Activated T-cell treated with anti-CD3 and anti-CD28 coated beads, Interleukin-2, amount 50 U/mL, for 24 hours (primary cell): ENCODE measurements around the gene PARP3.
"Not testable (repeated sequence)": the region's sequence is repeated elsewhere in the genome, so short reads cannot be mapped to it uniquely, and the experiment has no call there.

ENCODE experiments used
- DNase-seq: peaks from one replicate; pipeline ENCODE4 v3.0.0-alpha.2; 2020
- H3K27ac Mint-ChIP-seq: 2 replicates; pipeline ENCODE4 v1.8.0; 2020; ENCODE audit warnings: mild to moderate bottlenecking, mixed read lengths
- H3K27me3 Mint-ChIP-seq: 2 replicates; pipeline ENCODE4 v1.8.0; 2020; ENCODE audit warnings: mixed read lengths
- H3K36me3 Mint-ChIP-seq: 2 replicates; pipeline ENCODE4 v1.8.0; 2020; ENCODE audit warnings: low read depth, mixed read lengths
- H3K4me1 Mint-ChIP-seq: 2 replicates; pipeline ENCODE4 v1.8.0; 2020; ENCODE audit warnings: low read depth, mixed read lengths
- H3K4me3 Mint-ChIP-seq: 2 replicates; pipeline ENCODE4 v1.8.0; 2020; ENCODE audit warnings: mild to moderate bottlenecking, moderate library complexity, mixed read lengths
- H3K9me3 Mint-ChIP-seq: 2 replicates; pipeline ENCODE4 v1.8.0; 2020; ENCODE audit warnings: mixed read lengths

Gene PARP3

GRCh38 chr3:51928981-51929380, 13.2 kb upstream of the PARP3 start:
- not testable (repeated sequence) for H3K4me1 Mint-ChIP-seq, H3K4me3 Mint-ChIP-seq, H3K27ac Mint-ChIP-seq, DNase-seq, H3K9me3 Mint-ChIP-seq, H3K27me3 Mint-ChIP-seq
- peaks cover 37% of the 10 kb centered on the region for H3K36me3 Mint-ChIP-seq

DNA sequence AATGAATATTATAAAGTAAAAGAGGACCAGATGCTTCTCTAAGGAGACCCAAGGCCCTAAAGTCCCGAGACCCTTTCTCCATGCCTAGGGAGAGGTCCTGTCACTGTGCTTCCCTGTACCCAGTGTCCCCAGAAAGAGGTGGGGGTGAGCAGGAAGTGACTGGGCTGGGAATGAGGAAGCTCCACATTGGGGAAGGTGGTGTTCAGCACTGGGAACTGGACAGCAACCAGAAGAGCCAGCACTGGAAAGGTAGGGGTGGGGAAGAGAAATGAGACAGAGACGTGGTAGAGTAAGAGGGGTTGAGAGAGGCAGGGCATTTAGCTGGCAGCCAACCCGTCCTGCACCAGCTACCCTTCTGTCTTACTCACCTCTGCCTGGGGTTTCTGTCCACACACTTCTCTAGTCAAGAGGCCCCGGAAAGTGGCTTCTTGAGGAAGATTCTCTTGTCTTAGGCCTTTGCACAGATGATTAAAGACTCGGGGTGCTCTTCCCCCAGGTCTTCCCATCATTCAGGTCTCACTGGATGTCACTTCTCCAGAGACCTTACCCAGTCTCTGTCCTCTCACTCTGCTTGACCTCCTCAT, 12.7 kb upstream of the PARP3 start:
- H3K36me3 Mint-ChIP-seq: peaks cover 43% of the 10 kb centered on the region
- H3K27me3 Mint-ChIP-seq: no peaks in the 10 kb centered on the region
- H3K4me1 Mint-ChIP-seq: no peaks in the 10 kb centered on the region
- H3K4me3 Mint-ChIP-seq: no peak overlapping the region
- no peak for DNase-seq
- H3K27ac Mint-ChIP-seq: no peak overlapping the region
- no peaks in the 10 kb centered on the region for H3K9me3 Mint-ChIP-seq

DNA sequence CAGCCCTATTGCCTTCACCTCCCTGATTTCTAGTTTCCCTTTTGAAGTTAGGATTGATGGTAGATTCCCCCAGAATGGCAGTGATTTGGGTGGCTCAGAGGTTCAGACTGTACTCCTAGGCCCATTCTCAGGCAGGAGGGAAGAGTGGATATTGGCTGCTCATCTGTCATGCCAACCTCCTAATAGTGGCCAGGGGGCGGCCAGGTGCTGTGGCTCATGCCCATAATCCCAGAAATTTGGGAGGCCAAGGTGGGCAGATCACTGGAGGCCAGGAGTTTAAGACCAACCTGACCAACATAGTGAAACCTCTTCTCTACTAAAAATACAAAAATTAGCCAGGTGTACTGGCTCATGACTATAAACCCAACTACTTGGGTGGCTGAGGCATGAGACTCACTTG, 11.7 kb upstream of the PARP3 start:
- H3K4me1 Mint-ChIP-seq: no peaks in the 10 kb centered on the region
- peaks cover 52% of the 10 kb centered on the region for H3K36me3 Mint-ChIP-seq
- H3K27ac Mint-ChIP-seq: no peak overlapping the region
- H3K27me3 Mint-ChIP-seq: no peaks in the 10 kb centered on the region
- H3K9me3 Mint-ChIP-seq: no peaks in the 10 kb centered on the region
- no peak for DNase-seq
- H3K4me3 Mint-ChIP-seq: no peak overlapping the region

GRCh38 chr3:51931756-51932155, 10.4 kb upstream of the PARP3 start:
- Mint-ChIP-seq H3K9me3 (no peaks in the 10 kb centered on the region), H3K36me3 (peaks cover 65% of the 10 kb centered on the region), H3K27me3 (no peaks in the 10 kb centered on the region), H3K27ac (no peak overlapping the region), H3K4me1 (no peaks in the 10 kb centered on the region), H3K4me3 (no peak overlapping the region)
- DNase-seq: no peak

DNA sequence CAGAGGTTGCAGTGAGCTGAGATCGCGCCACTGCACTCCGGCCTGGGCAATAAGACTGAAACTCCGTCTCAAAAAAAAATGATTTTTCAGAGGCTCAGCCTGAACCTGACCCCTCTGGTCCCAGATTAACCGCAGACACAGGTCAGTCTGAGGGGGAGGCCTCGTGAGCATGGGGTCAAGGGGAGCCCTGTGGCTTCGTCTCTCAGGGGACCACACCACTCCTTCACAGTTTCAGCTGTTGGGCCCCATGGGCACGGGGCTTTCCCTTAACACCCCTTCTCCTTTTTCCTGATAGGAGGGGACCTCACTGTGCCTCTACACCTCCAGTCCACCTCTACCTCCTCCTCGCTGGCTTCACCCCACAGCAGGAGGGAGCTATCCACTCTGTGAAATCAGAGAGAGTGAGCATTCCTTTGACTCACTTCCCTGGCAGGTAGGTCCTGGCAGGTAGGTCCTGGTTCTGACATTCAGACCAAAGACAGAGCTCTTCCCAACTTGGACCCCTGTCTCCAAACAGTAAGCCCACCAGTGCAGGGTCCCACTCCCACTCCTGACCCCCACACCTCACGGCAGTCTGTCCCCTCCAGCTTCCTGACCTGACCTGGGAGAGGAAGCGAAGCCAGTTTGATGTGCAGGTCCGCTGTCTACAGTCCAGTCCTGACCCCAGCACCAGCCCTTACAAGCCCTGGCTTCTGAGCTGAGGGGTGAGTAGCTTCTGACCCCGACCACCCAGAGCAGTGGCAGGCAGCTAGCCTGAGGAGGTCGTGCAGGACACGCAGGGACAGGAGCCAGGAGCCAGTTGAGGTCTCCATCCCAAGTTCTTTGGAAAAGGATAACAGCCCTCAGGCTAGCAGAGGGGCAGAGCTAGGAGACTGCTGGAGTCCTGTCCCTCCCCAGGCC, 9.4 kb upstream of the PARP3 start:
- Mint-ChIP-seq H3K4me3 (no peak overlapping the region), H3K36me3 (peaks cover 75% of the 10 kb centered on the region), H3K9me3 (no peaks in the 10 kb centered on the region), H3K27ac (no peak overlapping the region), H3K4me1 (peaks cover 2% of the 10 kb centered on the region), H3K27me3 (no peaks in the 10 kb centered on the region)
- DNase-seq: no peak

DNA sequence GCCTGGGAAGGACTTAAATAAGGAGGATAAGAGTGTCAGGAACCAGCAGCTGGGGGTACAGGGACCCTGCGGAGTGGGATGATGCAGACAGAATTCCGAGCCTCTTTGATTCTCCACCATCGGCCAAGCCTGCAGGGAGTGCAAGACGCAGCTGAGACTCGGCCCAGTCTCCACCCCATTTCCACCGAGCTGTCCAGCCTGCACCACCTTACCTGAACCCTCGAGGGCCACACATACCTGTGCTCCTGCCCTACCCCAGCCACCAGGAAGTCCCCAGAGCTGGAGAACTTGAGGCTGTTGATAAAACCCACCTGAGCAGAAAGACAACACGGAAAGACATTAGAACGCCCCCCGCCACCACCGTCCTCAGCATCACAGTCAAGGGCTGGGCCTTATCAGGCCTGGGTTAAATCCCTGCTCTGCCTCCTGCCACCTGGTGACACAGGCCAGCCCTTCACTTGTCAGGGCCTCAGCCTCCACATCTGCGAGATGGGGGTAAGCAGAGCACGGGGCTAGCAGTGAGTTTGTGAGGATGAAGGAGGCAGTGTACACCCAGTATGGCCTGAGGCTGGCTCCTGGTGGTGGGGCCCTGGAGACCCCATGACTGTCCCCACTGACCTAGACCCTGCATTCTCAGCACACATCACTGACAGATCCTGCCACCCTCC, 8.6 kb upstream of the PARP3 start:
- no peak for DNase-seq
- H3K4me3 Mint-ChIP-seq: no peak overlapping the region
- peaks cover 9% of the 10 kb centered on the region for H3K4me1 Mint-ChIP-seq
- H3K27me3 Mint-ChIP-seq: no peaks in the 10 kb centered on the region
- no peaks in the 10 kb centered on the region for H3K9me3 Mint-ChIP-seq
- peaks cover 84% of the 10 kb centered on the region for H3K36me3 Mint-ChIP-seq
- H3K27ac Mint-ChIP-seq: peak overlapping the region; percentile 15

GRCh38 chr3:51934139-51934850, 7.9 kb upstream of the PARP3 start:
- peaks cover 14% of the 10 kb centered on the region for H3K4me1 Mint-ChIP-seq
- H3K9me3 Mint-ChIP-seq: no peaks in the 10 kb centered on the region
- no peak overlapping the region for H3K27ac Mint-ChIP-seq
- peaks cover 90% of the 10 kb centered on the region for H3K36me3 Mint-ChIP-seq
- H3K4me3 Mint-ChIP-seq: no peak overlapping the region
- no peak for DNase-seq
- H3K27me3 Mint-ChIP-seq: no peaks in the 10 kb centered on the region

DNA sequence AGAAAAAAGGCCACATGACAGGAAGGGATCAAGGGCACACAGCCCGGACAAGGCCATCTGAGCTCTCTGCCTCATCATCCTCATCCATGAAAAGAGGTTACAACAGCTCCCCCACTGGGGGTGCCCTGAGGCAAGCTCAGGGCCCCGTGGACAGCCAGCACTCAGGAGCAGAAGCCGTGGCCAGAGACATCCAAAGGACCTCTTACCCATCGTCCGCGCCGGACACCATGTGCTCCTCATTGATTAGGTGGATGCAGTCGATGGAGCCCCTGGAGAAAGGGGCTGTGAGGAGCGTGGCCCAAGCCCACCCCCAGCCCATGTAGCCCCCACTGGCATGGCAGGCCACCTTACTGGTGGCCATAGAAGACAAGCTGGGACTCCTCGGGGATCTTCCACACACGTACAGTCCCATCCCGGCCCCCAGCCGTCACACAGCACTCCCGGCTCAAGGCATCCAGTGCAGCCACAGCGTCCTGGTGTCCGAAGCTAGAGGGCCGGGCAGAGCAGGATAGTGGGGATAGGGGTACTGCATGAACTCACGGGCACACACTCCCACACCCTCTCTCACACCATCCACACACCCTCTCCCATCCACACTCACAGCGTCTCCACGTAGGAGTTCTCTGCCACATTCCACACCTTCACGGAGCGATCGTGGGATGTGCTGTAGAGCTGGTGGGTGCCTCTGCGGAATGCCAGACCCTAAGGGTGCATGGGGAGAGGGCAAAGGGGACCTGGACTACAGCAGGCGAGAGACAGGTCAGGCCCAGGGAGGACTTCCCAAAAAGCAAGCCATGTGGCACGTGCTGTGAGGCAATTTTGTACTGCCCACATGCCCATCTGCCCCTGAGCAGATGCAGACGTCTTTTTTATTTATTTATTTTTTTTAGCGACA, 6.9 kb upstream of the PARP3 start:
- H3K27me3 Mint-ChIP-seq: no peaks in the 10 kb centered on the region
- peaks cover 22% of the 10 kb centered on the region for H3K4me1 Mint-ChIP-seq
- no peak for DNase-seq
- peaks cover 100% of the 10 kb centered on the region for H3K36me3 Mint-ChIP-seq
- H3K4me3 Mint-ChIP-seq: no peak overlapping the region
- H3K27ac Mint-ChIP-seq: no peak overlapping the region
- H3K9me3 Mint-ChIP-seq: no peaks in the 10 kb centered on the region

- H3K9me3 Mint-ChIP-seq: no peaks in the 10 kb centered on the region
- H3K27me3 Mint-ChIP-seq: no peaks in the 10 kb centered on the region
- peaks cover 29% of the 10 kb centered on the region for H3K4me1 Mint-ChIP-seq
- no peak overlapping the region for H3K4me3 Mint-ChIP-seq
- DNase-seq: no peak
- peaks cover 100% of the 10 kb centered on the region for H3K36me3 Mint-ChIP-seq
- H3K27ac Mint-ChIP-seq: peak overlapping the region; percentile 28
Observed at GRCh38 chr3:51935886-51936755, 6.0 kb upstream of the PARP3 start.

GRCh38 chr3:51937014-51937413, 5.1 kb upstream of the PARP3 start:
- no peak for DNase-seq
- H3K9me3 Mint-ChIP-seq: no peaks in the 10 kb centered on the region
- peaks cover 29% of the 10 kb centered on the region for H3K4me1 Mint-ChIP-seq
- H3K27ac Mint-ChIP-seq: peak overlapping the region; percentile 51
- H3K27me3 Mint-ChIP-seq: no peaks in the 10 kb centered on the region
- peaks cover 95% of the 10 kb centered on the region for H3K36me3 Mint-ChIP-seq
- H3K4me3 Mint-ChIP-seq: no peak overlapping the region

DNA sequence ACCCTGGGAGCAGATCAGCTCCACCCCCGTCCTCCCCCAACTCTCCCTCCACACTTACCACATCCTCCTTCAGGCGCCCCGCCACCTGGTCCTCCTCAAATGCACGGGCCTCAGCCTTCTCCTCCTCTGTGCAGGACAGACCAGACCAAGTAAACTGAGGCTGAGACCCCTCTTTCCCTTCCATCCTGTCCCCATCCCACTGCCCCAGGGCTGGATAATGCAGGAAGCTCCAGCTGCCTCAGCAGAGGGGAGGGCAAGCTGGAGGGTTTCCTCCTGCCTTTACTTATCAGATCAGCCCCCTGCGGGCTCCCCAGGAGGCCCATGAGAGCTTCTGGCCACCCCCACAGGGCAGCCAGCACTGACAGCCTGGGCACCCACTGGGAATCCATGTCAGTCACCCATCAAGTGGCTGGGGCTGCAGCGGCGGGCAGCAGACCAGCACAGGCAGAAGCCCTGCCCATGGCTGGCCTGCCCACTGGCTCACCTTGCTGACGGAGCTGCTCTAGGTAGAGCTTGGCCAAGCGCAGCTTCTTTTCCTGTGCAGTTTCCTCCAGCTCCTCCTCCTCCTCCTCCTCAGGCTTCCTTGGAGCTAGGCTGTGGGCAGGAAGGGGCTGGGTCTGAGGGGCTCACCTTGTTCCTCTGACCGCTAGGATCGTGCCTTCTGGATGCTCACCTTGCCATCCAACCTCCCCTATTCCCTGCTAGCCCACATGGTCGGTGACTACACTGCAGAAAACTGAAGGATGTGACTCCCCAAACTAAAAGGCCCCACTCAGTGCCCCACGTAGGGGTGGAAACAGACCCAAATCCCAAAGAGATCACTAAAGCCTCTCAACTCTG, 4.3 kb upstream of the PARP3 start:
- Mint-ChIP-seq H3K27ac (peak overlapping the region; percentile 51), H3K4me3 (no peak overlapping the region), H3K9me3 (no peaks in the 10 kb centered on the region), H3K27me3 (no peaks in the 10 kb centered on the region), H3K4me1 (peaks cover 36% of the 10 kb centered on the region), H3K36me3 (peaks cover 89% of the 10 kb centered on the region)
- DNase-seq: no peak

- H3K4me3 Mint-ChIP-seq: peak overlapping the region; percentile 22
- no peaks in the 10 kb centered on the region for H3K27me3 Mint-ChIP-seq
- no peaks in the 10 kb centered on the region for H3K9me3 Mint-ChIP-seq
- peaks cover 40% of the 10 kb centered on the region for H3K4me1 Mint-ChIP-seq
- H3K36me3 Mint-ChIP-seq: peaks cover 79% of the 10 kb centered on the region
- H3K27ac Mint-ChIP-seq: peak overlapping the region; percentile 11
- DNase-seq: peak; percentile 25
Observed at GRCh38 chr3:51938780-51939425, 3.3 kb upstream of the PARP3 start.
